ENCODE results near the gene KRTAP2-1. TPM values are rescaled to one million over a fixed set of nuclear protein-coding genes. Genes with fewer than 3 reads are reported as not detected.
"Not testable (repeated sequence)": the region's sequence is repeated elsewhere in the genome, so short reads cannot be mapped to it uniquely, and the experiment has no call there.

Gene KRTAP2-1
- total RNA-seq, 4 donors from 2014 or later = not detected

DNA sequence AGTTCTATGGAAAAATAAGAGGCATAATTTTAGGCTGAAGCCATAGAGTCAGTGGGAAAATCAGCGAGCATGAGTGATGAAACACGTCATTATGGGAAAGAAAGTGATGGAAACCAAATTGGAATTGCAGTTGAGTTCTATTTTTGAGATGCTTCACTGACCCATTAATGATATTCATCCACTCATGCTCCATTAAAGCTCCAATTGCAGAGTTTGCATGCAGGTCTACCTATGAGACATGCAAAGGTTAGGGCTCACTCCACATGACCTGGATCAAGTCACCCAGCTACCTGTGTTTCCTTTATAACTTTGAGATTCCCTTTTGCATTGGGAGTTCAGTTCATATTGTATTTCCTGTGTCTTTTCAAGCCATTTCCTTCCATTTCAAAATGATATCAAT is 26.6 kb upstream of the KRTAP2-1 start:
- 88 to 92% methylated on average over 2 of the region's 2 CpGs for WGBS, 2 donors
- TF ChIP-seq EP300 (IDR thresholded peaks at IDR 0.05) (no peak), POLR2A (IDR thresholded peaks at IDR 0.05) (no peak)
- TF ChIP-seq, protein P1, sequence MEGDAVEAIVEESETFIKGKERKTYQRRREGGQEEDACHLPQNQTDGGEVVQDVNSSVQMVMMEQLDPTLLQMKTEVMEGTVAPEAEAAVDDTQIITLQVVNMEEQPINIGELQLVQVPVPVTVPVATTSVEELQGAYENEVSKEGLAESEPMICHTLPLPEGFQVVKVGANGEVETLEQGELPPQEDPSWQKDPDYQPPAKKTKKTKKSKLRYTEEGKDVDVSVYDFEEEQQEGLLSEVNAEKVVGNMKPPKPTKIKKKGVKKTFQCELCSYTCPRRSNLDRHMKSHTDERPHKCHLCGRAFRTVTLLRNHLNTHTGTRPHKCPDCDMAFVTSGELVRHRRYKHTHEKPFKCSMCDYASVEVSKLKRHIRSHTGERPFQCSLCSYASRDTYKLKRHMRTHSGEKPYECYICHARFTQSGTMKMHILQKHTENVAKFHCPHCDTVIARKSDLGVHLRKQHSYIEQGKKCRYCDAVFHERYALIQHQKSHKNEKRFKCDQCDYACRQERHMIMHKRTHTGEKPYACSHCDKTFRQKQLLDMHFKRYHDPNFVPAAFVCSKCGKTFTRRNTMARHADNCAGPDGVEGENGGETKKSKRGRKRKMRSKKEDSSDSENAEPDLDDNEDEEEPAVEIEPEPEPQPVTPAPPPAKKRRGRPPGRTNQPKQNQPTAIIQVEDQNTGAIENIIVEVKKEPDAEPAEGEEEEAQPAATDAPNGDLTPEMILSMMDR (IDR thresholded peaks at IDR 0.05) = no peak

DNA sequence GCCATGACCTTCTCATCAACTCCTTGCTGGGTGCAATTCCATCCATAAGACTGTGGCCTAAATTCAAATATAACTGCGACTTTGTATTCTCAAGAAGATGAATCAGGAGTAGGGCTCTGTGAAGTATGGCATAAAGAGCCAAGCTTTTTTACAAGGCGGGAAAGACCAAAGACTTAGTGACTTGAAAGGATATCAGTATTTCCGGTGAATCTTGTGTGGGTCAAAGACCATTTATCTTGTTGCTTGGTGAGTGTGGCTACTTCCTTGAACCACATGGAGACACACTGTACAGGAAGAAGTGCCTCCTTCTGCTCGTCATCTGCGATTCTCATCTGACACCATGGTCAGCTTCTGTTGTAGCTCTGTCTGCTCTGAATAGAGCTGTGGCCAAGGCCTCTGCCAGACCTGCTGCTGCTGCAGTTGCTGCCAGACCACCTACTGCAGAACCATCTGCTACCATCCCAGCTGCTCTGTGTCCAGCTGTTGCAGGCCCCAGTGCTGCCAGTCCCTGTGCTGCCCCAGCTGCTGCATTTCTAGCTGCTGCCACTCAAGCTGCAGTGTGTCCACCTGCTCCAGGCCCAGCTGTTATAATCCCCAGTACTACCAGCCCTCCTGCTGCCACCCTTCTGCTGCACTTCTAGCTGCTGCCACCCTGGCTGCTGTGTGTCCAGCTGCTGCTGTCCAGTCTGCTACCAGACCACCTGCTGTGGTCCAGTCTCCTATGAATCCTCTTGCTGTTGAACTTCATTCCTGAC is 24.7 kb upstream of the KRTAP2-1 start:
- no peaks in the 10 kb centered on the region for H3K27me3 ChIP-seq
- WGBS, 2 donors = 88 to 97% methylated on average over 5 of the region's 5 CpGs
- no peak overlapping the region for H3K4me3 ChIP-seq
- no peak for TF ChIP-seq EP300 (IDR thresholded peaks at IDR 0.05)
- TF ChIP-seq POLR2A (IDR thresholded peaks at IDR 0.05) = no peak
- TF ChIP-seq, protein P1 (IDR thresholded peaks at IDR 0.05) = no peak
- no peaks in the 10 kb centered on the region for H3K36me3 ChIP-seq
- no peak for DNase-seq (ENCODE audit: low spot score in 2 of 2)
- no peak overlapping the region for H3K27ac ChIP-seq
- no peaks in the 10 kb centered on the region for H3K9me3 ChIP-seq
- H3K4me1 ChIP-seq = no peaks in the 10 kb centered on the region

More for the DNA sequence above, 26.6 kb upstream of the KRTAP2-1 start:
- no peak for DNase-seq (ENCODE audit: low spot score in 2 of 2)
- Histone ChIP-seq H3K36me3 (no peaks in the 10 kb centered on the region), H3K27me3 (no peaks in the 10 kb centered on the region), H3K4me3 (no peak overlapping the region), H3K9me3 (no peaks in the 10 kb centered on the region), H3K27ac (no peak overlapping the region), H3K4me1 (no peaks in the 10 kb centered on the region)

DNA sequence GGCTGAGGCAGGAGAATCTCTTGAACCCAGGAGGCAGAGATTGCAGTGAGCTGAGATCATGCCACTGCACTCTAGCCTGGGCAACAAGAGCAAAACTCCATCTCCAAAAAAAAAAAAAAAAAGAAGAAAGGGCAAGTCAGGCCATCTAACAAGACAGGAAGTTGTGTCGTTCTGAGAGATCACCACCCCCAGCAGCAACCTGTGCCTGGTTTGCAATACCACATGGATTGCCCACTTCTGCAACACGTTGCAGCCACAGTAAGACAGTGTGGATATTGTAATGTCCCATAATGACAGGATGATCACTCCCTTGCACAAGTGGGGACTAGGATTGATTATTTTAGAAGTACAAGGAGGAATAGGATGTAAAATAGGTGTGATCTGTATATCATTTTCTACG is 21.9 kb upstream of the KRTAP2-1 start:
- Histone ChIP-seq H3K4me3 (no peak overlapping the region), H3K9me3 (no peaks in the 10 kb centered on the region), H3K4me1 (no peaks in the 10 kb centered on the region), H3K36me3 (no peaks in the 10 kb centered on the region), H3K27me3 (no peaks in the 10 kb centered on the region), H3K27ac (no peak overlapping the region)
- TF ChIP-seq, protein P1 (IDR thresholded peaks at IDR 0.05) = no peak
- TF ChIP-seq EP300 (IDR thresholded peaks at IDR 0.05) (no peak), POLR2A (IDR thresholded peaks at IDR 0.05) (no peak)
- 78 to 80% methylated on average over 3 of the region's 3 CpGs for WGBS, 2 donors
- no peak for DNase-seq (ENCODE audit: low spot score in 2 of 2)

DNA sequence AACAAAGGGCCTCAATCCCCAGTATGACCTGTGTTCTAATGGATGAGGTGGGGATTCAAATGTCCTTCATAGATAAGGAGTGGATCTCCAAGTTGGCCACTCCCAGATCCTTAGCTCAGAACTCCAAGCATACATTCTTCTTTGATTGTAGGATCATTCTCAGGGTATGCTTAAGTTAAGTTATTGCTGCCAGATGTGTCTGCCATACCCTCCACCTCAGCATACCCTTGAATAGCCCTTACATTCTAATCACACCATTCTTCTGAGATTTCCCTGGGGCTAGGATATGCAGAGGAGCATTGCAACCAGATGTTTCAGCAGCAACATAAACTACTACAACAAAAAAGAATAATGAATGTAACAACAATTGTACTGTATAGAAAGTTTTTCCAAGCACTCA is 20.2 kb upstream of the KRTAP2-1 start:
- no peak for TF ChIP-seq EP300 (IDR thresholded peaks at IDR 0.05)
- no peak for TF ChIP-seq POLR2A (IDR thresholded peaks at IDR 0.05)
- TF ChIP-seq, protein P1 (IDR thresholded peaks at IDR 0.05) = no peak
- no peak overlapping the region for H3K27ac ChIP-seq

DNA sequence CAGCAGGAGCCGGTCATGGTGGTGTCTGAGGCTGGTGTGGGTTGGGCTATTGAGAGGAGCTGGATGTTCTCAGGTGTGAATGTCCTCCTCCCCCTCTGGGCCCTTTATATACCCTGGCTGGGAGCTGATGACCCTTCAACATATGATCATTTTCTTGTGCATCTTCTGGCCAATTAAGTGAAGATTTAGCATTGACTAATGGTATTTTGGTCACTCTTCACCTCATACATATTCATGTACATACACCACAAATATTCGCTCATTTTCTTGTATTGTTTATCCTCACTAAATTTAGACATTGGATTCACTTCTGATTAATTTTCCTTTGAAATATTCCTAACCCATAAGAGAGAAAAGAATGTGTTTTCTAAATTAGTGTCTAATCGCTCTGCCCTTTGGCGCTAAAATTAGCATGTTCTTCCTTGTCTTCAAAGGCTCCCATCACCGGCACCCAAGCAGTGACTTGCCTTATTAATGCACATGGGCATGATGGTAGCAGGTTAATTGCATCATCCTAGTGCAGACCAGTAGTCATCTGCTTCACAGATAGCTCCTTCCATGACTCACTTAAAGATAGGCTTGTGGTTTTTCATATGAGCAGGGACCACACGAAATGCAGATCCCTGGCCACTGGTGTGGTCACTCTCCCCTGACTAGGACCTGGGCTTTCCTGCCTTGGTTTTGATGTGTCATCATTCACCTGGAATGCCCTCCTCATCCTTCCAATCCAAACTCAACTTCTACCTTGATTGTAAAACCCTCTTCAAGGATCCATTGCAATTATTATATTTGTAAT is 18.9 kb upstream of the KRTAP2-1 start, which contains the start of gene KRTAP2-4:
TSS of gene KRTAP2-4 (minus strand) at position 51 of the 796 bp plus-strand sequence. CDS start at position 17, 34 bp downstream.
- Histone ChIP-seq H3K4me3 (no peak within 1 kb of the TSS), H3K9me3 (no peaks in the 10 kb centered on the region), H3K27me3 (no peaks in the 10 kb centered on the region), H3K4me1 (no peaks in the 10 kb centered on the region), H3K36me3 (no peaks in the 10 kb centered on the region), H3K27ac (no peak within 1 kb of the TSS)
- WGBS, 2 donors = 90 to 95% methylated on average over 5 to 6 of the region's 6 CpGs
- DNase-seq (ENCODE audit: low spot score in 2 of 2) = no peak
- TF ChIP-seq, protein P1 (IDR thresholded peaks at IDR 0.05) = no peak
- no peak for TF ChIP-seq EP300 (IDR thresholded peaks at IDR 0.05)
- TF ChIP-seq POLR2A (IDR thresholded peaks at IDR 0.05) = no peak

More for the DNA sequence above, 20.2 kb upstream of the KRTAP2-1 start:
- Histone ChIP-seq H3K4me3 (no peak overlapping the region), H3K27me3 (no peaks in the 10 kb centered on the region), H3K9me3 (no peaks in the 10 kb centered on the region), H3K36me3 (no peaks in the 10 kb centered on the region), H3K4me1 (no peaks in the 10 kb centered on the region)
- no peak for DNase-seq (ENCODE audit: low spot score in 2 of 2)

DNA sequence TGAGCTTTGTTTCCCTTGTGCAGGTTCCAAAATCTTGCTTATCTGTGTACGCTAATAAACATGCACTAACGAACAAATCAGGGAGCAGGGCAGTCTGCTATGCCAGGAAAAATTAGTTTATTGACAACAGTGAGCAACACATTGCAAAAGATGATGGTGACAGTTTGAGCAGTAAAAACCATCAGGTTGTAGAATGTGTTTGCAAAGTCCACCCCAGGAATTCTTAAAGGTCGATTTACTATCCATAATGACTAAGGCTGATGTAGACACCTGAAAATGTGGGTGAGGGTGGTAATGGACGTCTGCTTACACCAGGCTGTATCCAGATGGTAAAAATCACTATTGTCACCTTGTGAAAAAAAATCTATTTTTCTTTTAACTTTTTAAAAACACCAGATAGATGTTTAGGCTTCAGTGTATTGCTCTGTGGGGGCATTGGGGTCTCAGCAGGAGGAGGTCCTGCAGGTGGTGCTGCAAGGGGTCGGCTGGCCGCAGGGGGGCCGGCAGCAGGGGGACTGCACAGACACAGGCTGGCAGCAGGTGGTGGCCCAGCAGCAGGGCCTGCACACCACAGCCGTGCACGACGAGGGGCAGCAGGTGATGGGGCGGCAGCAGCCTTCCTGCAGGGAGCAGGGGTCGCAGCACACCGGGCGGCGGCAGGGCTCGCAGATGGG is 18.0 kb upstream of the KRTAP2-1 start:
- not testable (repeated sequence) for DNase-seq (ENCODE audit: low spot score in 2 of 2); H3K4me1 ChIP-seq; H3K4me3 ChIP-seq; H3K27ac ChIP-seq; H3K9me3 ChIP-seq; H3K36me3 ChIP-seq; H3K27me3 ChIP-seq
- WGBS, 2 donors = 80 to 82% methylated on average over 7 of the region's 16 CpGs

Measured in tibial nerve (tissue), 4 donors.